GM18867 (cell line): ENCODE results near the gene NDUFAF7.
"Not testable (repeated sequence)": the region's sequence is repeated elsewhere in the genome, so short reads cannot be mapped to it uniquely, and the experiment has no call there.

ENCODE experiments used
- ATAC-seq: cut with Tn5 transposase; IDR thresholded peaks from one replicate; pipeline ENCODE4 v1.9.1; 2021; ENCODE audit warnings: mild to moderate bottlenecking, moderate library complexity; ENCODE audit not compliant: unreplicated experiment

NDUFAF7 gene

DNA sequence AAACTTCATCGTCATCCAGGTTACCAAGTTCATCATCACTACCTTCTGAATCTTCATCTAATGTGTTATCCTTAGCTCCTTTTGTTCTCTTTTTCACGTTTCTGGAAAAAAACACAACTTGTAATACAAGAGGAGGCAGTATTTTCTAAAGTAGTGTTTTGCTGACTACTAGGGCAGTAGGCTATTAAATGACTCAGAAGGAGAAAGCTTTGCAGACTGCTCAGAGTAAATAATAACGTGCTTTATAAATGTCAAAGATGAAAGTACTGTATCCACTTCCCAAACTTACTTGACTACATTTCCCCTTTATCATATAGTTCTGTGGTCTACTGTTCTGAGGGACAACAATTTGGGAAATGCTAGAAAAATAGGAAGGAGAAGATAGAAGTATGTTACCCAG, 19.5 kb upstream of the NDUFAF7 start:
- ATAC-seq: no peak

GRCh38 chr2:37215250-37215649, 16.2 kb upstream of the NDUFAF7 start:
- ATAC-seq: no peak

DNA sequence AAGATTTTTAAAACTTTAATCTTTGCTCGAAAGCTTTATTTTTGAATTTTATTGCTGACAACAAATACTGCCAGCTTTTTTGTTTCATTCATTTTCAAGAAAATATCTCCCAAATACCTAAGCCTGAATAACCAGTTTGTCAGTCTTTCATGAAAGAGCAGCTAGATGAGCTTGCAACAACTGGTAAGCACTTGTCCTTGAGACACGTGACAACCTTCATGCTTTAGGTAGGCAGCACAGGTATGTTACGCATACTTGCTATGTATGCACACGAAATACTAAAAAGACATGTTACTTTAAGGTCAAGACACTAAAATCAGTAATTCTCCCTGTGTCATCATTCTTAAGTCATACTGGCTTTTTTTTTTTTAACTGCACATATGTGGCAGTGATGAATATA, 12.4 kb upstream of the NDUFAF7 start:
- ATAC-seq: no peak

DNA sequence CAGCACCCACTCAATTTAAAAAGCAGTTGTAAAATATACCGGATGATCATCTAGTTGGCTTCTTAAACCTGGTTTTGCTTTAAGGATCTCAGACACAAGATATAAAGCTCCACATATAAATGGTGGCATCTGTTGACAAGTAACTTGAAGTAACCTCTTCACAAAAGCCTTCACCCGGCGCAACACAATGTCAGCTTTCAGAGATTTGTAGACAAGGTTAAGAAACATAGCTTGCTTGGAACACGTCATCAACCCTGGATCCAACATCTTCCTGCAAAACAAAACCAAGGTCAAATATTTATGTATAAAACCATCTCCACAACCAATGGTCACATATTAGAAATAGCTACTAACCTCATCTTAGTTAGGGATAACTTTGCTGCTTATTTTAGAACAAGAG, 8.3 kb upstream of the NDUFAF7 start:
- no peak for ATAC-seq

DNA sequence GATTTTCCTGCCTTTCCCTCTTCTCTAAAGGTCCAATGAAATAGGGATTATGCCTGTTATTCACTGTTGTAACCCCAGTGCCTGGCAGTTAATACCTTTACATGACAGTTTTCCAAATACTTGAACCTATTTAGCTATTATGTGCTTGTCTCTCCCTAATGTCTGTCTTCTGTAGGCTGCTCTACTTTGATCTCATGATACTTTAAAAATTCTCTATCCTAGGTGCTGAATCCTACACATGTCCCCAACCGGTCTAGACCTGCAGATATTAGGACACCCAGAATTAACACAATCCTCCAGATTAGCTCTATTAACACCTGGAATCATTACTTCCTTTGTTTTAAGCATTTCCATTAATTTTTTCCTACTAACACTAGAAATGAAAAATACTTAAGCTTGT, 7.4 kb upstream of the NDUFAF7 start:
- no peak for ATAC-seq

- not testable (repeated sequence) for ATAC-seq
Observed at GRCh38 chr2:37225129-37225528, 6.3 kb upstream of the NDUFAF7 start.

GRCh38 chr2:37226863-37227262, 4.6 kb upstream of the NDUFAF7 start:
- ATAC-seq: no peak

DNA sequence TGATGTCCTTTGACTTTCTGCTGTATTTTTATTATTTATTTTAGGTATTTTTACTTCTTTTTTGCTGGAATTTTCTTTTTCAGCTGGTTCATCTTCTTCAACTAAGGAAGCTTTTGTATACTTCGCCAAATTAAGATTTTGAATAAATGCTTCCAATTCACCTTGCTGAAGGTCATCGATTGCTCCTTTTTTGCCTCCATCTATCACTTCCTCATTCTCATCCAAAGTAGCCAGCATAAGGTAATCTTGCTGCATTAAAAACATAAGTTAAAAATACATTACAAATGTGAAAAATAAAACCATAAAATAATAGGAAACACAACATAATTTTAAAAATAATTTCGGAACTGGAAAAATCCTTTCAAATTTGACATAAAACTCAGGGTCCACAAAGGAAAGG, 2.7 kb upstream of the NDUFAF7 start:
- no peak for ATAC-seq

DNA sequence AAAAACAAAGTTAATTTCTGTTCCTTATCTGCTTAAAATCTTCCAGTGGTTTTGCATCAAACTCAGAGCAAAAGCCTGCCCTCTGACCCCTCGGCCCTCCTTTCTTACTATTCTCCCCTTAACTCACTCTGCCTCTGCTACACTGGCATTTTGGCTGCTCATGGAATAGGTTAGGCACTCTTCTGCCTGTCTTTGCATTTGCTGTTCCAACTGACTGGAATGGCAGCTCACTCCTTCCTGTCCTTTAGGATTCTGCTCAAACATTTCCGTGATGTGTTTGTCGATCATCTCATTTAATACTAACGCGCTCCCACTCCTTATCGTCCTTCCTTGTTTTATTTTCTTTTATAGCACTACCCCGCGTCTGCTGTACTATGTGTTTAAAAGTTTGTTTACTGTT, 877 bp upstream of the NDUFAF7 start:
- no peak for ATAC-seq

- no peak for ATAC-seq
Observed at GRCh38 chr2:37232131-37232933, 874 bp downstream of the NDUFAF7 start.

GRCh38 chr2:37243435-37243834, 12.0 kb downstream of the NDUFAF7 start:
- no peak for ATAC-seq

- ATAC-seq: peak; percentile 97
Observed at GRCh38 chr2:37244017-37244416, 12.6 kb downstream of the NDUFAF7 start.

GRCh38 chr2:37244755-37245154, 13.3 kb downstream of the NDUFAF7 start:
- ATAC-seq: no peak

DNA sequence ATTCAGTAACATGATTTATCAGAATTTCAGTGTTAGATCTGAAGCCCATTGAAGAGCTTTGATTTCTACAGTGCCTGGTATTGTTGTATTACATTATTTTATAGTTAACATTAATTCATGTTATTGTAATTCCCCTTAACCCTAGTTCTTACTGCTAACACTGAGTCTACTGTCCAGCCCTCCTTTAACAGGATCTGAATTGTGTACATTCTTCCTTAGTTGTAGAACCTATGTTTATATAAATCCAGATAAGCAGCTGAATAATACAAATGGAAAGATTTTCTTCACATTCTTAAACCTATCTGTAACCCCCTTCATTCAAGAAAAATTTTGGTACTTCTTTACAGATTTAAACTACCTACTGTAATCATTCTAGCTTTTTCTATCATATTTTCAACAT, 14.7 kb downstream of the NDUFAF7 start:
- ATAC-seq: no peak

DNA sequence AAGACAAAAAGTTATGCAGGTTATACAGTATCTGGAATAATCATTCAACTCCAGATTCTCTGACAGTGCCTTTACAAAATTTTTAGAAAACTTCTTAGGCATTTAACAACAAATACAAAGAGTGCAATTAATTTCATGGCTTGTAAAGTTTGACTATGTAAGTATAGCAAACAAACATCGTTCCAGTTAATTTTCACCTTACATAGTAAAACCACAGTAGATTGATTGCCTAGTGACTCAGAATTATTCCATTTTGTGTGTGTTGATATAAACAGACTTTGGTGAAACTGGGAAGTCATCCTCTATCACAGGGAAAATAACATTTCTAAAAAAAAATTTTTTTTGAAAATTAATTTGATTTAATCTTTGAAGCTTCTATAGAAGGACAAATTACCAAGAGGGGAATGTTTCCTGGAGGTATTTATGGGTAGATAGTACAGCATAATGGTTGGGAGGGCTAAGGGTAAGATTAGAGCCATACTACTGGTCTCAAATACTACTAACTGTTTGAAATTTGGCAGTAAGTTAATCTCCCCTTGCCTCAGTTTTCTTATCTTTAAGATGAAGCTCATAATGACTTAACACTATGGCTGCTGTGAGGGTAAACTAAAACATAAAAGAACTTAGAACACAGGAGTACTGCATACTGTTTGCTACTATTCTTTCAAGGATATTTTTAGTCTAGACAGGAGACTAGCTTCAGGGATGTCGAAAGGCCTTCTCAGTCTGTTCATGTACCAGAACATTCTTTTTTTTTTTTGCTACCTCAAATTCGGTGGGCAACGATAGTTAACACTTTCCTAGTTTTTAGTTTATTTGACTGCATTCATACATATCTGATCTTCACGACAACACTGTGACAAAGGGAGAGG, 19.6 kb downstream of the NDUFAF7 start:
- ATAC-seq: no peak

DNA sequence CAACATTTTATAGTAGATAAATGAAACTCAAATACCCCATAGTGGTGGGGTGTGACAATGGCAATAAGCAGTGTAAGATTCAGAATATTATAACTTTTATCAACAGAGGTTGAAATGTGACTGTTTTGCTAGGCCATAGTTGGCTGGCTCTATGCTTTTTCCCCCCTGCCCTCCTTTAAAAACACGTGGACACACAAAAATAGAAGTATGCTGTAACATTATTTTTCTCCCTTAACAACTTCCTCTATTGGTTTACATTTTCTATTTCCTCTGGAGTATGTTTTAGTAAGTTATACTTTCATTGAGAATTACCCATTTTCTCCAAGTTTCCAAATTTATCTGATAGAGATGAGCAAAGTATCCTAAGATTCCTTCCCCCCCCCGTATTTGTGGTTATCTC, 31.1 kb downstream of the NDUFAF7 start:
- no peak for ATAC-seq

DNA sequence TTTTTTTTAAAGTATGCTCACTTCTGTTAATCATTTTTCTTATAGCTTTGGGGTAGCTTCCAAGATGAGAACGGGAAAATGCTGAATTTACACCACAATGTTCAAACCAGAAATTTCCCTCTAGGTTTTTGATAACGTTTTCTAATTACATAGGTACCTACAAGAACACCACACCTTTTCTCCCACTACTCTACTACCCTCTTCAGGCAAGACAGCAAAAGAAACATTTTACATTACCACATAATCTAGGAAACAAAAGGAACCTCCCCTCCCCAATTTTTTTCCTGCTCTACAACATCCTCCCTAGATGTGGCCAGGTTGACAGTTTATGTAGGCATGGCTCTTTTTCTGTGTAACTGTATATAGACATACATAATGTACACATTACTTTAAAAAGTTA, 32.4 kb downstream of the NDUFAF7 start:
- ATAC-seq: no peak

DNA sequence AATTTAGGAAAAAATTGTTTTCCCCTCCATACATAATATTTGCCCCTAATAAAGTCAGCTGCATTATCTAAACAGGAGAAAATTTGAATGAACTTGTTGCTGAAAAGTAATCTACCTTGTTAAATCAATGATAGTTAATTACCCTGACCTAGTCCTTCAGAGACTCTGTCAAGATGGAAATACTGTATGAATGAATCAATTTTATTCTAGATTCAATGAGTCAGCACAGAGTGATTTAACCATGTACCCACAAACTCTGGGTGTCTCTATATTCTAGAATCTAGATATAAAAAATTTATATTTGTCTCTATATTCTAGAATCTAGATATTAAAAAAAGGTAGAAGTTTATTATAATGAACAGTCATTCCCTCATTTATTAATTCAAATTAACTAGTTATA, 36.2 kb downstream of the NDUFAF7 start:
- no peak for ATAC-seq

DNA sequence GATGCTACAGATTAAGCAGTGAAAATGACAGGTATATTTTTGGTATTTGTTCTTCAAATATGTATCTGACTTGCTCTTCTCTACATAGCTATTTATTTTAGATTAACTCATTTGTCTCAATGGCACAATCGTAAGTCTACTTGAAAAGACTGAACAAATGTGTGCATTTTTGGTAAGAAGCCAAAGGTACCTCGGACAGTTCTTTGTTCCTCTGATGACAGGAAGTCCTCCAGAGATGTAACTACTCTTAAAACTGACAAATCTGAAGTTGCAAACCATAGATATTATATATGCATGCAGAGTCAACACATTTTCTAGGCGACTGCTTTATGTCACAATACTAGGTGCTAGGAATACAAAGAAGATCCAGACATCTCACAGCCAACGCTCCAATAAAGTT, 36.7 kb downstream of the NDUFAF7 start:
- ATAC-seq: no peak

DNA sequence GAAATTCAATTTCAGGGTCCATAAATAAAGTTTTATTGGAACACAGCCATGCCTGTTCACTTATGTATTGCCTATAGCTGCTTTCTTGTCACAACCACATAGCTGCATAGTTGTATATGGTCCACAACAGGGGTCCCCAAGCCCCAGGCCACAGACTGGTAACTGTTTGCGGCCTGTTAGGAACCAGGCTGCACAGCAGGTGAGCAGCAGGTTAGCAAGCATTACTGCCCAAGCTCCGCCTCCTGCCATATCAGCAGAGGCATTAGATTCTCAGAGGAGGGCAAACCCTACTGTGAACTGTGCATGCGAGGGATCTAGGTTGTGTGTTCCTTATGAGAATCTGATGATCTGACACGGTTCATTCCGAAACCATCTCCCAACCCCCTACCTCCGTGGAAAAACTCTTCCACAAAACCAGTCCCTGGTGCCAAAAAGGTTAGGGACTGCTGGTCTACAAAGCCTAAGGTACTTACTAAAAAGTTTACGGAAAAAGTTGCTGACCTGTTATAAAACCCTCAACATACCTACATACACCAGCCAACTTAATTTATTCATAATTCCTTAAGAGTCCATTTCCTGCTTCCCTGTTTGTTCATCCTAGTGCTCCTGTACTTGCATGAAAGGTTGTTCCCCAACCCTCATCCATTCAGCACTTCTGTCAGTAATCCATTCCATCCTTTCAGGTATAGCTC, 40.1 kb downstream of the NDUFAF7 start:
- ATAC-seq: no peak

- ATAC-seq: no peak
Observed at GRCh38 chr2:37274359-37274965, 43.0 kb downstream of the NDUFAF7 start.
